ENCODE results near the gene FOXC1. TPM values are rescaled to one million over a fixed set of nuclear protein-coding genes. Genes with fewer than 3 reads are reported as not detected.

Gene FOXC1
- total RNA-seq, 1 experiment from 2014 or later, result 7.3 TPM

GRCh38 chr6:1570848-1571247 is 38.9 kb upstream of the FOXC1 start:
- intact Hi-C loops (cut with micrococcal nuclease), result no loop called here
- Histone ChIP-seq H3F3A (ENCODE audit: low read length, unreplicated experiment) (no peaks in the 10 kb centered on the region), H3K79me2 (ENCODE audit: low read length) (no peaks in the 10 kb centered on the region), H3K9ac (ENCODE audit: low read length) (no peak overlapping the region), H3K4me3 (ENCODE audit: low read length) (no peak overlapping the region), H4K20me1 (ENCODE audit: low read length) (no peaks in the 10 kb centered on the region), H3K27ac (ENCODE audit: low read length) (no peak overlapping the region), H3K4me2 (ENCODE audit: low read length) (no peak overlapping the region), H3K9me2 (replicated peaks; ENCODE audit: low read length) (no peaks in the 10 kb centered on the region), H3K4me1 (ENCODE audit: insufficient read depth, low read length) (no peaks in the 10 kb centered on the region), H3K36me3 (ENCODE audit: low read depth, low read length) (no peaks in the 10 kb centered on the region), H3K9me3 (ENCODE audit: low read length) (peaks cover 9% of the 10 kb centered on the region; the same call in 1 of the 2 replicates), H2AFZ (ENCODE audit: low read length) (no peak overlapping the region), H3K27me3 (ENCODE audit: low read length) (no peaks in the 10 kb centered on the region)
- ChIA-PET POLR2A (ENCODE audit: unreplicated experiment) (no interaction called here), CTCF (no interaction called here)
- BruUV-seq (replicated peaks), result no TSS peak
- no peak for ATAC-seq
- no peak for DNase-seq
- TF ChIP-seq CTCF (conservative IDR thresholded peaks at IDR 0.05; ENCODE audit: low read depth, low read length) (no peak), EZH2phosphoT487 (IDR thresholded peaks at IDR 0.05; ENCODE audit: borderline replicate concordance, low read length) (no peak), EZH2 (IDR thresholded peaks at IDR 0.05; ENCODE audit: low read length, unreplicated experiment) (no peak)

- Histone ChIP-seq H3F3A (ENCODE audit: low read length, unreplicated experiment) (no peaks in the 10 kb centered on the region), H3K9me3 (ENCODE audit: low read length) (peaks cover 9% of the 10 kb centered on the region; the same call in 1 of the 2 replicates), H3K4me1 (ENCODE audit: insufficient read depth, low read length) (no peaks in the 10 kb centered on the region), H3K9ac (ENCODE audit: low read length) (no peak overlapping the region), H3K27ac (ENCODE audit: low read length) (no peak overlapping the region), H3K36me3 (ENCODE audit: low read depth, low read length) (no peaks in the 10 kb centered on the region), H4K20me1 (ENCODE audit: low read length) (no peaks in the 10 kb centered on the region), H3K4me2 (ENCODE audit: low read length) (no peak overlapping the region), H3K9me2 (replicated peaks; ENCODE audit: low read length) (no peaks in the 10 kb centered on the region), H3K4me3 (ENCODE audit: low read length) (no peak overlapping the region), H2AFZ (ENCODE audit: low read length) (no peak overlapping the region), H3K27me3 (ENCODE audit: low read length) (peaks cover 4% of the 10 kb centered on the region; the same call in 1 of the 2 replicates), H3K79me2 (ENCODE audit: low read length) (no peaks in the 10 kb centered on the region)
- DNase-seq, result no peak
- BruUV-seq (replicated peaks), result no TSS peak
- intact Hi-C loops (cut with micrococcal nuclease), result no loop called here
- POLR2A ChIA-PET (ENCODE audit: unreplicated experiment), result no interaction called here
- CTCF ChIA-PET, result no interaction called here
- TF ChIP-seq EZH2 (IDR thresholded peaks at IDR 0.05; ENCODE audit: low read length, unreplicated experiment) (no peak), CTCF (conservative IDR thresholded peaks at IDR 0.05; ENCODE audit: low read depth, low read length) (no peak), EZH2phosphoT487 (IDR thresholded peaks at IDR 0.05; ENCODE audit: borderline replicate concordance, low read length) (no peak)
- no peak for ATAC-seq
Observed at GRCh38 chr6:1572892-1573291, 36.8 kb upstream of the FOXC1 start.

GRCh38 chr6:1574083-1574761 is 35.5 kb upstream of the FOXC1 start:
- H2AFZ ChIP-seq (ENCODE audit: low read length), result no peak overlapping the region
- H3F3A ChIP-seq (ENCODE audit: low read length, unreplicated experiment), result no peaks in the 10 kb centered on the region
- no peak overlapping the region for H3K4me2 ChIP-seq (ENCODE audit: low read length)
- H3K4me1 ChIP-seq (ENCODE audit: insufficient read depth, low read length), result no peaks in the 10 kb centered on the region
- no peak for ATAC-seq
- H3K27me3 ChIP-seq (ENCODE audit: low read length), result peaks cover 9% of the 10 kb centered on the region; the same call in 1 of the 2 replicates
- intact Hi-C loops (cut with micrococcal nuclease), result no loop called here
- no peak overlapping the region for H3K9ac ChIP-seq (ENCODE audit: low read length)
- POLR2A ChIA-PET (ENCODE audit: unreplicated experiment), result interaction anchor here (0.6 kb wide), 1 partner anchor 126 kb away, joined by 21 read pairs; no protein-coding TSS in a partner anchor
- DNase-seq, result no peak
- no peak overlapping the region for H3K4me3 ChIP-seq (ENCODE audit: low read length)
- H3K36me3 ChIP-seq (ENCODE audit: low read depth, low read length), result no peaks in the 10 kb centered on the region
- no peak overlapping the region for H3K27ac ChIP-seq (ENCODE audit: low read length)
- H3K9me2 ChIP-seq (replicated peaks; ENCODE audit: low read length), result no peaks in the 10 kb centered on the region
- TF ChIP-seq EZH2 (IDR thresholded peaks at IDR 0.05; ENCODE audit: low read length, unreplicated experiment) (no peak), CTCF (conservative IDR thresholded peaks at IDR 0.05; ENCODE audit: low read depth, low read length) (no peak), EZH2phosphoT487 (IDR thresholded peaks at IDR 0.05; ENCODE audit: borderline replicate concordance, low read length) (no peak)
- BruUV-seq (replicated peaks), result no TSS peak
- no peaks in the 10 kb centered on the region for H3K79me2 ChIP-seq (ENCODE audit: low read length)
- CTCF ChIA-PET, result no interaction called here
- no peaks in the 10 kb centered on the region for H4K20me1 ChIP-seq (ENCODE audit: low read length)
- peaks cover 9% of the 10 kb centered on the region; the same call in 1 of the 2 replicates for H3K9me3 ChIP-seq (ENCODE audit: low read length)
